Subcutaneous adipose tissue (tissue), 4 donors: ENCODE results near the gene MRPS5. TPM values are rescaled to one million over a fixed set of nuclear protein-coding genes. Genes with fewer than 3 reads are reported as not detected.

Source experiments
- CTCF ChIP-seq: fragments of 450-650 bp; IDR thresholded peaks from one replicate; pipeline ENCODE4 v1.5.1; 2016; ENCODE audit warnings: low read depth, mild to moderate bottlenecking, control low read depth, antibody characterized with exemption, moderate library complexity
- total RNA-seq, 4 donors: library from RNA; depleted of rRNA; stranded (reverse); fragments of >200 nt; gene quantifications; one replicate each; pipeline ENCODE4 v1.1.0, GENCODE V29; 2016

Gene MRPS5
- total RNA-seq, 4 donors from 2014 or later, result 31.1 to 50.2 (median 39.5) TPM

- TF ChIP-seq CTCF, result no peak
Measured at GRCh38 chr2:95038635-95039298, 82.8 kb downstream of the MRPS5 start.

- no peak for TF ChIP-seq CTCF
Measured at GRCh38 chr2:95037384-95037839, 84.2 kb downstream of the MRPS5 start.

GRCh38 chr2:95036596-95037383 is 84.8 kb downstream of the MRPS5 start:
- TF ChIP-seq CTCF, result no peak

Other genes starting within 250 kb of the MRPS5 start
- not detected for gene MAL, start 96.1 kb downstream of the MRPS5 start, total RNA-seq
- 10 to 100 TPM; 17.2 to 32.1 (median 22.2) TPM for gene ZNF514, start 38.0 kb upstream of the MRPS5 start, total RNA-seq
- gene ZNF2, start 44.0 kb upstream of the MRPS5 start, total RNA-seq, result 1 to 10 TPM; 2.1 to 6.6 (median 3.9) TPM
- gene ZNF892, start 85.7 kb upstream of the MRPS5 start, total RNA-seq, result 1 to 10 TPM; 3.3 to 7.2 (median 3.9) TPM
- 1 to 10 TPM in 2 of 4 donors, under 1 TPM in 2; 0.44 to 1.3 (median 0.84) TPM for gene PROM2, start 152.6 kb upstream of the MRPS5 start, total RNA-seq
- 10 to 100 TPM in 2 of 4 donors, 1 to 10 TPM in 2; 2.3 to 28.0 (median 12.7) TPM for gene KCNIP3, start 175.5 kb upstream of the MRPS5 start, total RNA-seq